GM23338 (cell line): ENCODE results near the gene COL18A1. TPM values are rescaled to one million over a fixed set of nuclear protein-coding genes. Genes with fewer than 3 reads are reported as not detected.

Source experiments
- ATAC-seq: fragments of 200-7000 bp; cut with Tn5 transposase; 3 replicates; pipeline ENCODE4 v1.9.1; 2020
- DNase-seq: peaks from one replicate; pipeline ENCODE4 v3.0.0-alpha.2; 2015; ENCODE audit warnings: low spot score
- H2AFZ ChIP-seq: fragments of 200-600 bp; sonication (generic); 2 replicates; pipeline ENCODE4 v1.8.0; 2016; ENCODE audit warnings: antibody characterized with exemption, mild to moderate bottlenecking, moderate library complexity
- H3F3A ChIP-seq: fragments of 200-600 bp; sonication (generic); replicated peaks from 2 replicates; pipeline ENCODE4 v1.8.0; 2017; ENCODE audit warnings: antibody characterized with exemption, mixed run types, low read depth
- H3K27ac ChIP-seq: fragments of 200-600 bp; sonication (generic); 2 replicates; pipeline ENCODE4 v1.6.1; 2016; ENCODE audit warnings: low read depth
- H3K27me3 ChIP-seq: fragments of 200-600 bp; sonication (generic); 2 replicates; pipeline ENCODE4 v1.8.0; 2016; ENCODE audit warnings: mild to moderate bottlenecking, mixed run types, moderate library complexity; ENCODE audit not compliant: insufficient read depth
- H3K36me3 ChIP-seq: fragments of 200-600 bp; sonication (generic); 2 replicates; pipeline ENCODE4 v1.8.0; 2016; ENCODE audit warnings: mild to moderate bottlenecking; ENCODE audit not compliant: insufficient read depth
- H3K4me1 ChIP-seq: fragments of 200-600 bp; sonication (generic); 2 replicates; pipeline ENCODE4 v1.8.0; 2016; ENCODE audit warnings: mild to moderate bottlenecking, moderate library complexity; ENCODE audit not compliant: insufficient read depth
- H3K4me2 ChIP-seq: fragments of 200-600 bp; sonication (generic); 2 replicates; pipeline ENCODE4 v1.7.1; 2017; ENCODE audit warnings: mixed run types
- H3K4me3 ChIP-seq: fragments of 200-600 bp; sonication (generic); 2 replicates; pipeline ENCODE4 v1.6.1; 2016; ENCODE audit warnings: mixed run types
- H3K79me2 ChIP-seq: fragments of 200-600 bp; sonication (generic); replicated peaks from 2 replicates; pipeline ENCODE4 v1.8.0; 2017; ENCODE audit warnings: mild to moderate bottlenecking; ENCODE audit not compliant: insufficient read depth
- H3K9me2 ChIP-seq: fragments of 200-600 bp; sonication (generic); 2 replicates; pipeline ENCODE4 v1.8.0; 2017; ENCODE audit not compliant: insufficient read depth
- H4K20me1 ChIP-seq: fragments of 200-600 bp; sonication (generic); replicated peaks from 2 replicates; pipeline ENCODE4 v1.8.0; 2017; ENCODE audit warnings: mild to moderate bottlenecking; ENCODE audit not compliant: insufficient read depth
- H3K27ac Mint-ChIP-seq: 2 replicates; pipeline ENCODE4 v1.8.0; 2020; ENCODE audit warnings: inconsistent platforms, mild to moderate bottlenecking, moderate library complexity, mixed read lengths
- H3K27me3 Mint-ChIP-seq: 3 replicates; pipeline ENCODE4 v1.8.0; 2022; ENCODE audit warnings: low read depth, mild to moderate bottlenecking, moderate library complexity, mixed read lengths, inconsistent platforms; ENCODE audit not compliant: insufficient read depth, poor library complexity
- H3K36me3 Mint-ChIP-seq: 3 replicates; pipeline ENCODE4 v1.8.0; 2021; ENCODE audit warnings: low read depth, mild to moderate bottlenecking, inconsistent platforms, moderate library complexity, mixed read lengths
- H3K4me1 Mint-ChIP-seq: 3 replicates; pipeline ENCODE4 v1.8.0; 2020; ENCODE audit warnings: mild to moderate bottlenecking, inconsistent platforms, mixed read lengths
- H3K4me3 Mint-ChIP-seq: 3 replicates; pipeline ENCODE4 v1.8.0; 2021; ENCODE audit warnings: moderate library complexity, mild to moderate bottlenecking, inconsistent platforms, mixed read lengths
- H3K9me3 Mint-ChIP-seq: 3 replicates; pipeline ENCODE4 v1.8.0; 2020; ENCODE audit warnings: moderate library complexity, mild to moderate bottlenecking, inconsistent platforms, mixed read lengths
- JUNB ChIP-seq: IDR thresholded peaks from one replicate; pipeline ENCODE4 v1.6.1; 2016; ENCODE audit warnings: antibody characterized with exemption; ENCODE audit not compliant: unreplicated experiment
- NANOG ChIP-seq: IDR thresholded peaks from 2 replicates; pipeline ENCODE4 v1.6.1; 2016; ENCODE audit warnings: antibody characterized with exemption, borderline replicate concordance
- STAT1 ChIP-seq: IDR thresholded peaks from one replicate; pipeline ENCODE4 v1.6.1; 2016; ENCODE audit warnings: antibody characterized with exemption; ENCODE audit not compliant: unreplicated experiment
- ZNF114 ChIP-seq: fragments of 250-450 bp; sonication (Bioruptor Pico); IDR thresholded peaks from 2 replicates; pipeline ENCODE4 v1.5.0; 2020; ENCODE audit warnings: mild to moderate bottlenecking, moderate library complexity
- polyA plus RNA-seq: library from polyadenylated mRNA; unstranded; fragments of >200 nt; fragmentation: Nextera tagmentation; extraction: Ambion mirVana; gene quantifications from 2 replicates; pipeline ENCODE4 v1.2.1, GENCODE V29; 2016
- total RNA-seq: library from RNA; depleted of rRNA; stranded (reverse); fragments of >200 nt; shearing (Covaris generic); gene quantifications from 2 replicates; pipeline ENCODE4 v1.2.3, GENCODE V29; 2014
- TF ChIP-seq, protein P1 (sequence below): fragments of 250-450 bp; sonication (Bioruptor Pico); IDR thresholded peaks from 2 replicates; pipeline ENCODE4 v1.5.0; 2020; ENCODE audit warnings: mild to moderate bottlenecking, moderate library complexity
- TF ChIP-seq, protein P2 (sequence below): IDR thresholded peaks from 2 replicates; pipeline ENCODE4 v1.6.1; 2016; ENCODE audit warnings: antibody characterized with exemption

Gene COL18A1
- total and polyA plus RNA-seq, 2 experiments from 2014 or later, result 38.4 to 430 TPM

GRCh38 chr21:45506836-45507522 is 102.0 kb downstream of the COL18A1 start (continued):
- TF ChIP-seq, protein P1, sequence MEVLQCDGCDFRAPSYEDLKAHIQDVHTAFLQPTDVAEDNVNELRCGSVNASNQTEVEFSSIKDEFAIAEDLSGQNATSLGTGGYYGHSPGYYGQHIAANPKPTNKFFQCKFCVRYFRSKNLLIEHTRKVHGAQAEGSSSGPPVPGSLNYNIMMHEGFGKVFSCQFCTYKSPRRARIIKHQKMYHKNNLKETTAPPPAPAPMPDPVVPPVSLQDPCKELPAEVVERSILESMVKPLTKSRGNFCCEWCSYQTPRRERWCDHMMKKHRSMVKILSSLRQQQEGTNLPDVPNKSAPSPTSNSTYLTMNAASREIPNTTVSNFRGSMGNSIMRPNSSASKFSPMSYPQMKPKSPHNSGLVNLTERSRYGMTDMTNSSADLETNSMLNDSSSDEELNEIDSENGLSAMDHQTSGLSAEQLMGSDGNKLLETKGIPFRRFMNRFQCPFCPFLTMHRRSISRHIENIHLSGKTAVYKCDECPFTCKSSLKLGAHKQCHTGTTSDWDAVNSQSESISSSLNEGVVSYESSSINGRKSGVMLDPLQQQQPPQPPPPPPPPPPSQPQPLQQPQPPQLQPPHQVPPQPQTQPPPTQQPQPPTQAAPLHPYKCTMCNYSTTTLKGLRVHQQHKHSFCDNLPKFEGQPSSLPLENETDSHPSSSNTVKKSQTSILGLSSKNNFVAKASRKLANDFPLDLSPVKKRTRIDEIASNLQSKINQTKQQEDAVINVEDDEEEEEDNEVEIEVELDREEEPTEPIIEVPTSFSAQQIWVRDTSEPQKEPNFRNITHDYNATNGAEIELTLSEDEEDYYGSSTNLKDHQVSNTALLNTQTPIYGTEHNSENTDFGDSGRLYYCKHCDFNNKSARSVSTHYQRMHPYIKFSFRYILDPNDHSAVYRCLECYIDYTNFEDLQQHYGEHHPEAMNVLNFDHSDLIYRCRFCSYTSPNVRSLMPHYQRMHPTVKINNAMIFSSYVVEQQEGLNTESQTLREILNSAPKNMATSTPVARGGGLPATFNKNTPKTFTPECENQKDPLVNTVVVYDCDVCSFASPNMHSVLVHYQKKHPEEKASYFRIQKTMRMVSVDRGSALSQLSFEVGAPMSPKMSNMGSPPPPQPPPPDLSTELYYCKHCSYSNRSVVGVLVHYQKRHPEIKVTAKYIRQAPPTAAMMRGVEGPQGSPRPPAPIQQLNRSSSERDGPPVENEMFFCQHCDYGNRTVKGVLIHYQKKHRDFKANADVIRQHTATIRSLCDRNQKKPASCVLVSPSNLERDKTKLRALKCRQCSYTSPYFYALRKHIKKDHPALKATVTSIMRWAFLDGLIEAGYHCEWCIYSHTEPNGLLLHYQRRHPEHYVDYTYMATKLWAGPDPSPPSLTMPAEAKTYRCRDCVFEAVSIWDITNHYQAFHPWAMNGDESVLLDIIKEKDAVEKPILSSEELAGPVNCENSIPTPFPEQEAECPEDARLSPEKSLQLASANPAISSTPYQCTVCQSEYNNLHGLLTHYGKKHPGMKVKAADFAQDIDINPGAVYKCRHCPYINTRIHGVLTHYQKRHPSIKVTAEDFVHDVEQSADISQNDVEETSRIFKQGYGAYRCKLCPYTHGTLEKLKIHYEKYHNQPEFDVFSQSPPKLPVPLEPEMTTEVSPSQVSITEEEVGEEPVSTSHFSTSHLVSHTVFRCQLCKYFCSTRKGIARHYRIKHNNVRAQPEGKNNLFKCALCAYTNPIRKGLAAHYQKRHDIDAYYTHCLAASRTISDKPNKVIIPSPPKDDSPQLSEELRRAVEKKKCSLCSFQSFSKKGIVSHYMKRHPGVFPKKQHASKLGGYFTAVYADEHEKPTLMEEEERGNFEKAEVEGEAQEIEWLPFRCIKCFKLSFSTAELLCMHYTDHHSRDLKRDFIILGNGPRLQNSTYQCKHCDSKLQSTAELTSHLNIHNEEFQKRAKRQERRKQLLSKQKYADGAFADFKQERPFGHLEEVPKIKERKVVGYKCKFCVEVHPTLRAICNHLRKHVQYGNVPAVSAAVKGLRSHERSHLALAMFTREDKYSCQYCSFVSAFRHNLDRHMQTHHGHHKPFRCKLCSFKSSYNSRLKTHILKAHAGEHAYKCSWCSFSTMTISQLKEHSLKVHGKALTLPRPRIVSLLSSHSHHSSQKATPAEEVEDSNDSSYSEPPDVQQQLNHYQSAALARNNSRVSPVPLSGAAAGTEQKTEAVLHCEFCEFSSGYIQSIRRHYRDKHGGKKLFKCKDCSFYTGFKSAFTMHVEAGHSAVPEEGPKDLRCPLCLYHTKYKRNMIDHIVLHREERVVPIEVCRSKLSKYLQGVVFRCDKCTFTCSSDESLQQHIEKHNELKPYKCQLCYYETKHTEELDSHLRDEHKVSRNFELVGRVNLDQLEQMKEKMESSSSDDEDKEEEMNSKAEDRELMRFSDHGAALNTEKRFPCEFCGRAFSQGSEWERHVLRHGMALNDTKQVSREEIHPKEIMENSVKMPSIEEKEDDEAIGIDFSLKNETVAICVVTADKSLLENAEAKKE (CRISPR knock-in tag), result no peak
- TF ChIP-seq ZNF114 (CRISPR knock-in tag) (no peak), JUNB (no peak), STAT1 (no peak), NANOG (no peak)
- TF ChIP-seq, protein P2, sequence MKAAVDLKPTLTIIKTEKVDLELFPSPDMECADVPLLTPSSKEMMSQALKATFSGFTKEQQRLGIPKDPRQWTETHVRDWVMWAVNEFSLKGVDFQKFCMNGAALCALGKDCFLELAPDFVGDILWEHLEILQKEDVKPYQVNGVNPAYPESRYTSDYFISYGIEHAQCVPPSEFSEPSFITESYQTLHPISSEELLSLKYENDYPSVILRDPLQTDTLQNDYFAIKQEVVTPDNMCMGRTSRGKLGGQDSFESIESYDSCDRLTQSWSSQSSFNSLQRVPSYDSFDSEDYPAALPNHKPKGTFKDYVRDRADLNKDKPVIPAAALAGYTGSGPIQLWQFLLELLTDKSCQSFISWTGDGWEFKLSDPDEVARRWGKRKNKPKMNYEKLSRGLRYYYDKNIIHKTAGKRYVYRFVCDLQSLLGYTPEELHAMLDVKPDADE, result no peak

DNA sequence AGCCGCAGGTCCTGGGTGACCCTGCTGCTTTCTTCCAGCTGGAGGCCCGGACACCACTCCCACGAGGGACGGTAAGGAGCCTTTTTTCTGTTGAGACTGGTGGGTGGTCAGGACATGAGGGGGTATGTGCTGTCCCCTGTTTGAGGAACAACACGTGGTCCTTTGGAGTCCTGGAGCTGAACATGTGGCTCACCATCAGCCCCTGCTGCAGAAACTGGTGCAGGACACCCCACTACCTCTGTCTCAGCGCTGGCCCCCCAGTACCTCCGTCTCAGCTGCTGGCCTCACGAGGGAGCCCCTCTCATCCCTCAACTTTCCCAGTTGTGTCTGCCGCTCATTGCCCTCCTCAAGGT is 102.5 kb downstream of the COL18A1 start:
- no peaks in the 10 kb centered on the region for H3K4me1 ChIP-seq
- no peak overlapping the region for H2AFZ ChIP-seq
- no peaks in the 10 kb centered on the region; the same call in 1 of the 2 replicates for H4K20me1 ChIP-seq
- H3K27me3 ChIP-seq, result no peaks in the 10 kb centered on the region
- Mint-ChIP-seq H3K4me1 (peaks cover 4% of the 10 kb centered on the region; the same call in 1 of the 3 replicates), H3K27me3 (peaks cover 12% of the 10 kb centered on the region), H3K4me3 (no peak overlapping the region), H3K36me3 (peaks cover 20% of the 10 kb centered on the region), H3K27ac (no peak overlapping the region), H3K9me3 (no peaks in the 10 kb centered on the region; the same call in 2 of the 3 replicates)
- ATAC-seq, result no peak
- no peak for DNase-seq
- no peaks in the 10 kb centered on the region for H3K36me3 ChIP-seq
- H3K4me3 ChIP-seq, result no peak overlapping the region
- H3K27ac ChIP-seq, result no peak overlapping the region
- peaks cover 8% of the 10 kb centered on the region; the same call in 1 of the 2 replicates for H3F3A ChIP-seq
- TF ChIP-seq, protein P2, result no peak
- TF ChIP-seq JUNB, result no peak
- H3K9me2 ChIP-seq, result no peaks in the 10 kb centered on the region
- H3K79me2 ChIP-seq, result no peaks in the 10 kb centered on the region
- H3K4me2 ChIP-seq, result no peak overlapping the region
